Osteocyte (in vitro differentiated cells): ENCODE measurements around the gene SLC44A3. TPM values are rescaled to one million over a fixed set of nuclear protein-coding genes. Genes with fewer than 3 reads are reported as not detected.

Experiments
- DNase-seq: peaks from one replicate; pipeline ENCODE4 v3.0.0; 2021; ENCODE audit warnings: mixed read lengths; ENCODE audit not compliant: unreplicated experiment; ENCODE audit errors: extremely low spot score
- H3K27ac Mint-ChIP-seq: one replicate; pipeline ENCODE4 v1.8.0; 2021; ENCODE audit warnings: mild to moderate bottlenecking, mixed read lengths; ENCODE audit not compliant: unreplicated experiment
- H3K27me3 Mint-ChIP-seq: one replicate; pipeline ENCODE4 v1.8.0; 2021; ENCODE audit warnings: mixed read lengths; ENCODE audit not compliant: unreplicated experiment
- H3K36me3 Mint-ChIP-seq: one replicate; pipeline ENCODE4 v1.8.0; 2021; ENCODE audit warnings: mixed read lengths; ENCODE audit not compliant: unreplicated experiment
- H3K4me1 Mint-ChIP-seq: one replicate; pipeline ENCODE4 v1.8.0; 2021; ENCODE audit warnings: mixed read lengths; ENCODE audit not compliant: unreplicated experiment
- H3K4me3 Mint-ChIP-seq: one replicate; pipeline ENCODE4 v1.8.0; 2021; ENCODE audit warnings: mild to moderate bottlenecking, moderate library complexity, mixed read lengths; ENCODE audit not compliant: unreplicated experiment
- H3K9me3 Mint-ChIP-seq: one replicate; pipeline ENCODE4 v1.8.0; 2021; ENCODE audit warnings: mixed read lengths; ENCODE audit not compliant: unreplicated experiment
- CTCF ChIP-seq: fragments of 200-600 bp; sonication (generic); IDR thresholded peaks from 2 replicates; pipeline ENCODE4 v1.5.0; 2021; ENCODE audit warnings: antibody characterized with exemption, mild to moderate bottlenecking, moderate library complexity
- total RNA-seq: library from RNA; stranded (reverse); gene quantifications from 2 replicates; pipeline ENCODE4 v1.2.1, GENCODE V29; 2021

The SLC44A3 gene
- total RNA-seq, 1 donor from 2014 or later = 2.8 TPM

- no peak for TF ChIP-seq CTCF
- Mint-ChIP-seq H3K4me3 (peak overlapping the region; percentile 3), H3K27ac (peak overlapping the region; percentile 96), H3K27me3 (no peaks in the 10 kb centered on the region), H3K36me3 (no peaks in the 10 kb centered on the region), H3K4me1 (peaks cover 59% of the 10 kb centered on the region), H3K9me3 (no peaks in the 10 kb centered on the region)
- DNase-seq = no peak
Measured at GRCh38 chr1:94864821-94865220, 44.7 kb downstream of the SLC44A3 start.

DNA sequence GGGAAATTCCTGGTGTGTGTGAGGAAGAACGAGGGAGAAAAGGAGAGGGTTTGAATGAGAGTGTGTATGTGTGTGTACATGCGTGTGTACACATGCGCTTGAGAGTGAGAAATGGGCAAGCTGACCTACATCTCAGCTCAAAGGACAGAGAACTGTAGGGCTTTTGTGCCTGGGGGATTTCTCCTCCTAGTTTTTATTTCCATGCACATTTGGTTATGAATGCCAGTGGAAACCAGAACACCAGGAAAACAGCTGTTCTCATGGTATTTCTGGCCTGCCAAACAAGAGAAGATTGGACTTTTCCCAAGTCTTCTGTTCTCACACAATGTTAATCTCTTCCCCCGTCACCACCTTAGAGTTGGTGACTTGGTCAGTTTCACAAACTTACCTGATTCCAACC lies 45.2 kb downstream of the SLC44A3 start:
- Mint-ChIP-seq H3K4me1 (peaks cover 56% of the 10 kb centered on the region), H3K27me3 (no peaks in the 10 kb centered on the region)
- DNase-seq = no peak

GRCh38 chr1:94866164-94866807 lies 46.1 kb downstream of the SLC44A3 start:
- Mint-ChIP-seq H3K27me3 (no peaks in the 10 kb centered on the region), H3K4me3 (peak overlapping the region; percentile 8), H3K27ac (peak overlapping the region; percentile 96), H3K4me1 (peaks cover 56% of the 10 kb centered on the region), H3K9me3 (no peaks in the 10 kb centered on the region), H3K36me3 (no peaks in the 10 kb centered on the region)
- DNase-seq = no peak
- no peak for TF ChIP-seq CTCF

More for the DNA sequence above, 45.2 kb downstream of the SLC44A3 start:
- Mint-ChIP-seq H3K4me3 (no peak overlapping the region), H3K27ac (peak overlapping the region; percentile 96), H3K36me3 (no peaks in the 10 kb centered on the region), H3K9me3 (no peaks in the 10 kb centered on the region)
- no peak for TF ChIP-seq CTCF

GRCh38 chr1:94871031-94871430 lies 50.9 kb downstream of the SLC44A3 start:
- H3K9me3 Mint-ChIP-seq = no peaks in the 10 kb centered on the region
- no peak for DNase-seq

More at GRCh38 chr1:94871031-94871430, 50.9 kb downstream of the SLC44A3 start:
- Mint-ChIP-seq H3K27ac (no peak overlapping the region), H3K36me3 (no peaks in the 10 kb centered on the region), H3K4me3 (no peak overlapping the region), H3K27me3 (no peaks in the 10 kb centered on the region), H3K4me1 (peaks cover 27% of the 10 kb centered on the region)
- no peak for TF ChIP-seq CTCF
